Sigmoid colon (tissue), 7 donors: ENCODE results near the gene ZSWIM5. TPM values are rescaled to one million over a fixed set of nuclear protein-coding genes. Genes with fewer than 3 reads are reported as not detected.
"Not testable (repeated sequence)": the region's sequence is repeated elsewhere in the genome, so short reads cannot be mapped to it uniquely, and the experiment has no call there.

ENCODE experiments used
- DNase-seq: peaks from one replicate; pipeline ENCODE4 v3.0.0-alpha.2; 2019
- H3K27ac ChIP-seq, 4 donors: fragments of 200-600 bp; sonication (generic); one replicate each; pipeline ENCODE4 v1.5.1; 2016 to 2019; ENCODE audit warnings: mild to moderate bottlenecking in 1 of 4
- H3K27me3 ChIP-seq, 3 donors: fragments of 200-600 bp; sonication (generic); one replicate each; pipeline ENCODE4 v1.5.1; 2019; ENCODE audit warnings: mild to moderate bottlenecking in 1 of 3
- H3K36me3 ChIP-seq, 4 donors: fragments of 200-600 bp; sonication (generic); one replicate each; pipeline ENCODE4 v1.5.1; 2016 to 2019
- H3K4me1 ChIP-seq, 4 donors: fragments of 200-600 bp; sonication (generic); one replicate each; pipeline ENCODE4 v1.5.1; 2017 to 2019
- H3K4me3 ChIP-seq, 4 donors: fragments of 200-600 bp; sonication (generic); one replicate each; pipeline ENCODE4 v1.5.1; 2017 to 2019; ENCODE audit warnings: mild to moderate bottlenecking in 2 of 4, moderate library complexity in 1 of 4
- H3K9me3 ChIP-seq, 4 donors: fragments of 200-600 bp in 3 of 4; sonication (generic) in 3 of 4; one replicate each; pipeline versions ENCODE4 v1.5.1 to v1.6.1; 2013 to 2019
- EP300 ChIP-seq, 4 donors: sonication (generic); formaldehyde crosslinking; IDR thresholded peaks; one replicate each; pipeline ENCODE4 v1.6.1; 2017; ENCODE audit warnings: antibody characterized with exemption in 4 of 4
- POLR2A ChIP-seq, 2 donors: fragments of 450-650 bp; IDR thresholded peaks; one replicate each; pipeline ENCODE4 v1.6.1; 2016; ENCODE audit warnings: antibody characterized with exemption in 2 of 2, mild to moderate bottlenecking in 2 of 2, moderate library complexity in 2 of 2
- POLR2AphosphoS5 ChIP-seq, 4 donors: sonication (generic); formaldehyde crosslinking; IDR thresholded peaks; one replicate each; pipeline ENCODE4 v1.6.1; 2017; ENCODE audit warnings: antibody characterized with exemption in 4 of 4
- WGBS, 2 donors: extraction: QIAGEN DNeasy Blood & Tissue Kit; methylation state at CpG; one replicate each; pipeline ENCODE4 v1.1.7; 2013; 5-methylcytosine and 5-hydroxymethylcytosine counted together
- intact Hi-C: fragments of 100-400 bp; cut with DNase I; formaldehyde crosslinking; loops from one replicate; pipeline ENCODE4 v1.15.1; 2023
- polyA plus RNA-seq, 3 donors: library from polyadenylated mRNA; stranded (reverse); fragments of 200-250 nt; gene quantifications; one replicate each; pipeline ENCODE4 v1.2.3, GENCODE V29; 2013
- total RNA-seq, 4 donors: library from RNA; depleted of rRNA; stranded (reverse); fragments of >200 nt; gene quantifications; one replicate each; pipeline ENCODE4 v1.1.0, GENCODE V29; 2016
- TF ChIP-seq, protein P1 (sequence below), 4 experiments: fragments of 450-650 bp in 3 of 4; fragments of 200-600 bp in 1 of 4; IDR thresholded peaks; one replicate each; pipeline ENCODE4 v1.5.1; 2016 to 2019; ENCODE audit warnings: antibody characterized with exemption in 4 of 4, mild to moderate bottlenecking in 3 of 4, moderate library complexity in 2 of 4
- donor health status: healthy with polysubstance abuse.
- donor health status: Bipolar disorder and iron deficiency.
- donor health status: healthy.

Gene ZSWIM5
- total and polyA plus RNA-seq, 7 donors, result 2.4 to 4.3 (median 3.2) TPM

DNA sequence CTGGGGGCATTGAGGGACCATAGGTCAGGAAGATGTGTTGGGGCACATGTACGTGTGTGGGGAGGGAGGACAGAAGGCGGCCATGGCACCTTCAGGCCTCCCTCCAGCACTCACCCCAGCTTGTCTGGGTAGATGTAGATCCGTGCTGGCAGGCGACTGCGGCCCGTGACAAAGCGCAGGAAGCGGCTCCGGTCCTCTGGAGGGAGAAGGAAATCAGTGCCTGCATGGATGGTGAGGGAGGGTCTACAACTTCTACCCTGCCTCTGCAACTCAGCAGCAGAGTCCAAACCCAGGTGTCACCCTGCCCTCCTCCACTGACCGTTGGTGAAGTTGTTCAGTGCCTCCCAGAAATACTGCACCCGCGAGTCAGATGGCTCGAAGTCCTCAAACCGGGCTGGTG, 202.7 kb downstream of the ZSWIM5 start:
- Histone ChIP-seq H3K4me1 (peaks cover 0 to 1% (median 0%) of the 10 kb centered on the region in 4 donors), H3K36me3 (peaks cover 38 to 71% (median 63%) of the 10 kb centered on the region in 4 donors), H3K9me3 (no peaks in the 10 kb centered on the region), H3K4me3 (no peak overlapping the region), H3K27me3 (no peaks in the 10 kb centered on the region), H3K27ac (no peak overlapping the region)
- TF ChIP-seq EP300 (IDR thresholded peaks at IDR 0.05) (no peak), POLR2A (IDR thresholded peaks at IDR 0.05) (no peak), POLR2AphosphoS5 (IDR thresholded peaks at IDR 0.05) (no peak)
- TF ChIP-seq, protein P1, sequence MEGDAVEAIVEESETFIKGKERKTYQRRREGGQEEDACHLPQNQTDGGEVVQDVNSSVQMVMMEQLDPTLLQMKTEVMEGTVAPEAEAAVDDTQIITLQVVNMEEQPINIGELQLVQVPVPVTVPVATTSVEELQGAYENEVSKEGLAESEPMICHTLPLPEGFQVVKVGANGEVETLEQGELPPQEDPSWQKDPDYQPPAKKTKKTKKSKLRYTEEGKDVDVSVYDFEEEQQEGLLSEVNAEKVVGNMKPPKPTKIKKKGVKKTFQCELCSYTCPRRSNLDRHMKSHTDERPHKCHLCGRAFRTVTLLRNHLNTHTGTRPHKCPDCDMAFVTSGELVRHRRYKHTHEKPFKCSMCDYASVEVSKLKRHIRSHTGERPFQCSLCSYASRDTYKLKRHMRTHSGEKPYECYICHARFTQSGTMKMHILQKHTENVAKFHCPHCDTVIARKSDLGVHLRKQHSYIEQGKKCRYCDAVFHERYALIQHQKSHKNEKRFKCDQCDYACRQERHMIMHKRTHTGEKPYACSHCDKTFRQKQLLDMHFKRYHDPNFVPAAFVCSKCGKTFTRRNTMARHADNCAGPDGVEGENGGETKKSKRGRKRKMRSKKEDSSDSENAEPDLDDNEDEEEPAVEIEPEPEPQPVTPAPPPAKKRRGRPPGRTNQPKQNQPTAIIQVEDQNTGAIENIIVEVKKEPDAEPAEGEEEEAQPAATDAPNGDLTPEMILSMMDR (IDR thresholded peaks at IDR 0.05), result no peak
- intact Hi-C loops, result no loop called here
- DNase-seq, result no peak
- WGBS, 2 donors, result 90 to 92% methylated on average over 14 of the region's 14 CpGs

- 82 to 91% methylated on average over 17 of the region's 17 CpGs for WGBS, 2 donors
- Histone ChIP-seq H3K9me3 (no peaks in the 10 kb centered on the region), H3K4me1 (no peaks in the 10 kb centered on the region), H3K4me3 (no peak overlapping the region), H3K27ac (no peak overlapping the region), H3K36me3 (peaks cover 31 to 63% (median 56%) of the 10 kb centered on the region in 4 donors), H3K27me3 (no peaks in the 10 kb centered on the region)
- DNase-seq, result no peak
- TF ChIP-seq POLR2A (IDR thresholded peaks at IDR 0.05), result no peak
- no peak for TF ChIP-seq POLR2AphosphoS5 (IDR thresholded peaks at IDR 0.05)
- TF ChIP-seq, protein P1 (IDR thresholded peaks at IDR 0.05), result no peak
- no peak for TF ChIP-seq EP300 (IDR thresholded peaks at IDR 0.05)
- intact Hi-C loops, result no loop called here
Observed at GRCh38 chr1:45002650-45003645, 203.5 kb downstream of the ZSWIM5 start.

GRCh38 chr1:45001576-45001975, 204.8 kb downstream of the ZSWIM5 start:
- H3K27me3 ChIP-seq, H3K4me1 ChIP-seq, intact Hi-C loops, H3K9me3 ChIP-seq, H3K27ac ChIP-seq, DNase-seq, H3K4me3 ChIP-seq: not testable (repeated sequence)
- H3K36me3 ChIP-seq, result peaks cover 17 to 50% (median 43%) of the 10 kb centered on the region in 4 donors
- WGBS, 2 donors, result 93 to 94% methylated on average over 8 of the region's 8 CpGs

GRCh38 chr1:45001011-45001481, 205.4 kb downstream of the ZSWIM5 start:
- Histone ChIP-seq H3K4me1 (no peaks in the 10 kb centered on the region), H3K9me3 (no peaks in the 10 kb centered on the region), H3K4me3 (no peak overlapping the region), H3K27me3 (no peaks in the 10 kb centered on the region), H3K36me3 (peaks cover 14 to 44% (median 38%) of the 10 kb centered on the region in 4 donors), H3K27ac (peak overlapping the region in 1 of 4 donors; percentile 7)
- WGBS, 2 donors, result 75 to 83% methylated on average over 7 of the region's 7 CpGs
- intact Hi-C loops, result no loop called here
- TF ChIP-seq POLR2AphosphoS5 (IDR thresholded peaks at IDR 0.05) (no peak), POLR2A (IDR thresholded peaks at IDR 0.05) (no peak), EP300 (IDR thresholded peaks at IDR 0.05) (no peak)
- TF ChIP-seq, protein P1 (IDR thresholded peaks at IDR 0.05), result no peak
- no peak for DNase-seq

- WGBS, 2 donors, result 87 to 88% methylated on average over 3 of the region's 3 CpGs
Observed at GRCh38 chr1:44999232-44999631, 207.2 kb downstream of the ZSWIM5 start.

More at GRCh38 chr1:44999232-44999631, 207.2 kb downstream of the ZSWIM5 start:
- no peak overlapping the region for H3K4me3 ChIP-seq
- no peaks in the 10 kb centered on the region for H3K27me3 ChIP-seq
- TF ChIP-seq EP300 (IDR thresholded peaks at IDR 0.05), result no peak
- TF ChIP-seq, protein P1 (IDR thresholded peaks at IDR 0.05), result no peak
- no peak for TF ChIP-seq POLR2AphosphoS5 (IDR thresholded peaks at IDR 0.05)
- TF ChIP-seq POLR2A (IDR thresholded peaks at IDR 0.05), result no peak
- H3K36me3 ChIP-seq, result peaks cover 1 to 26% (median 20%) of the 10 kb centered on the region in 4 donors
- H3K27ac ChIP-seq, result no peak overlapping the region
- intact Hi-C loops, result no loop called here
- H3K9me3 ChIP-seq, result no peaks in the 10 kb centered on the region
- DNase-seq, result no peak
- no peaks in the 10 kb centered on the region for H3K4me1 ChIP-seq
